ENCODE results near the gene DRD2. TPM values are rescaled to one million over a fixed set of nuclear protein-coding genes. Genes with fewer than 3 reads are reported as not detected.

The DRD2 gene
- total and polyA plus RNA-seq, 9 donors, result 0.02 to 1.0 (median 0.25) TPM; not detected in 2

- Histone ChIP-seq H3K27me3 (no peaks in the 10 kb centered on the region), H3K27ac (no peak overlapping the region), H3K4me1 (ENCODE audit: insufficient read depth) (no peaks in the 10 kb centered on the region), H3K9me3 (no peaks in the 10 kb centered on the region), H3K4me3 (no peak overlapping the region), H3K36me3 (no peaks in the 10 kb centered on the region)
- TF ChIP-seq POLR2A (IDR thresholded peaks at IDR 0.05) (no peak), CTCF (IDR thresholded peaks at IDR 0.05) (no peak), EP300 (IDR thresholded peaks at IDR 0.05) (no peak)
- intact Hi-C loops (cut with DNase I), result no loop called here
- no peak for DNase-seq
- WGBS, 3 donors, result 74 to 82% (median 74%) methylated on average over 3 of the region's 3 CpGs
Measured at GRCh38 chr11:113481672-113482071, 6.5 kb upstream of the DRD2 start.

GRCh38 chr11:113481226-113481625 is 6.0 kb upstream of the DRD2 start:
- intact Hi-C loops (cut with DNase I), result no loop called here

GRCh38 chr11:113477321-113477720 is 2.1 kb upstream of the DRD2 start:
- no peaks in the 10 kb centered on the region for H3K27me3 ChIP-seq
- H3K27ac ChIP-seq, result no peak overlapping the region
- H3K9me3 ChIP-seq, result no peaks in the 10 kb centered on the region
- 15 to 17% (median 15%) methylated on average over 8 of the region's 8 CpGs for WGBS, 3 donors
- H3K4me1 ChIP-seq (ENCODE audit: insufficient read depth), result no peaks in the 10 kb centered on the region
- H3K4me3 ChIP-seq, result no peak overlapping the region
- DNase-seq, result no peak
- H3K36me3 ChIP-seq, result no peaks in the 10 kb centered on the region
- intact Hi-C loops (cut with DNase I), result no loop called here
- TF ChIP-seq EP300 (IDR thresholded peaks at IDR 0.05) (no peak), POLR2A (IDR thresholded peaks at IDR 0.05) (no peak), CTCF (IDR thresholded peaks at IDR 0.05) (no peak)

More at GRCh38 chr11:113481226-113481625, 6.0 kb upstream of the DRD2 start:
- Histone ChIP-seq H3K9me3 (no peaks in the 10 kb centered on the region), H3K36me3 (no peaks in the 10 kb centered on the region), H3K27me3 (no peaks in the 10 kb centered on the region), H3K4me1 (ENCODE audit: insufficient read depth) (no peaks in the 10 kb centered on the region), H3K4me3 (no peak overlapping the region), H3K27ac (no peak overlapping the region)
- DNase-seq, result no peak
- TF ChIP-seq POLR2A (IDR thresholded peaks at IDR 0.05) (no peak), CTCF (IDR thresholded peaks at IDR 0.05) (no peak), EP300 (IDR thresholded peaks at IDR 0.05) (no peak)

GRCh38 chr11:113476553-113476952 is 1.4 kb upstream of the DRD2 start:
- Histone ChIP-seq H3K27me3 (no peaks in the 10 kb centered on the region), H3K27ac (no peak overlapping the region), H3K9me3 (no peaks in the 10 kb centered on the region), H3K4me1 (ENCODE audit: insufficient read depth) (no peaks in the 10 kb centered on the region), H3K4me3 (no peak overlapping the region), H3K36me3 (no peaks in the 10 kb centered on the region)
- TF ChIP-seq EP300 (IDR thresholded peaks at IDR 0.05) (no peak), POLR2A (IDR thresholded peaks at IDR 0.05) (no peak), CTCF (IDR thresholded peaks at IDR 0.05) (no peak)
- DNase-seq, result no peak
- intact Hi-C loops (cut with DNase I), result no loop called here
- WGBS, 3 donors, result 72 to 94% (median 88%) methylated on average over 3 of the region's 3 CpGs
